Measurements from ENCODE around the gene COL12A1. TPM values are rescaled to one million over a fixed set of nuclear protein-coding genes. Genes with fewer than 3 reads are reported as not detected.

COL12A1 gene
- total and polyA plus RNA-seq, 4 donors = 11.8 to 214 (median 97.0) TPM

DNA sequence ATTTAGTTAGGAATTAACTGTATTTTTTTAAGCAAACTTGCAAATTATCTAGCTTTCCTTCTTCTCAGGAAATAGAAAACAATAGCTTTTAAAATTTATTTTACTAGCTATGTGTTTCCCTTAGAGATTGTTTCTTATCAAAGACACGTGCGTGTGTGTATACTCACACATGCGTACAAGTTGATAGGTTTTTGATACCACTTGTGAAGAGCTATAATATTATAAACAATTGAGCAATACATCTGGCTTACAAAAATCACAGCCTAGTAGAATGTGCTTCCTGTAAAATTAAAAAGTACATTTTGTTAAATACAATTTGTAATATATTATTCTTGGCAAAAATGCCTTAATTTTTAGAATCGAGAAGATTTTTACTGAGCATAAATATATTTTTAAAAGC, 33.9 kb downstream of the COL12A1 start:
- intact Hi-C loops (cut with DNase I) = no loop called here
- no peaks in the 10 kb centered on the region for H3K4me1 ChIP-seq (ENCODE audit: control insufficient read depth in 1 of 2, insufficient read depth in 2 of 2, low read length in 2 of 2)
- no peaks in the 10 kb centered on the region for H3K9me3 ChIP-seq (ENCODE audit: control insufficient read depth, low read length)
- H3K27me3 ChIP-seq (ENCODE audit: control insufficient read depth in 1 of 2, insufficient read depth in 2 of 2, low read length in 1 of 2) = no peaks in the 10 kb centered on the region
- ATAC-seq (ENCODE audit: low FRiP score) (no peak), DNase-seq (no peak)
- peaks cover 0 to 2% of the 10 kb centered on the region in 2 donors for H3K36me3 ChIP-seq (ENCODE audit: control insufficient read depth in 1 of 2, insufficient read depth in 2 of 2, low read length in 1 of 2)
- 31 to 42% methylated on average over 4 of the region's 4 CpGs for WGBS, 2 donors
- H3K4me3 ChIP-seq (ENCODE audit: low read length in 2 of 2) = no peak overlapping the region
- H3K27ac ChIP-seq (ENCODE audit: low read depth in 1 of 2, low read length in 2 of 2) = no peak overlapping the region

DNA sequence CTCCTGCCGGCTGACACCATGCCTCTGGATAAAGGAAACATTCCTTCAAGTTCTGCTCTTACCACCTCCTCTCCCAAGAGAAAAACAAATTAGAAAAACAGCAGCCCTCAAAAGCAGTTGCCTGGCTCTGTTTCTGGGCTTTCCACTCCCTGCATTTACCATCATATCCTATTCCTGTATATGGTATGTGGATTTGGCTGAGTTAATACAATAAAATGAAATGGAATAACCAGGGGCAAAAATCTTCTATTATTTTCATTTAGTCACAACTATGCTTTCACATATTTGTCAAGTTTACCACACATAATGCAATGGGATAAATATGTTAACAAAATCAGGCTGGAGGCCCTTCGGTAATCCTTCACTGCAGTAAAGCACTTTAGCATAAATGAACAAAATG, 34.3 kb downstream of the COL12A1 start:
- WGBS, 2 donors = 28 to 31% methylated on average over 2 of the region's 2 CpGs

DNA sequence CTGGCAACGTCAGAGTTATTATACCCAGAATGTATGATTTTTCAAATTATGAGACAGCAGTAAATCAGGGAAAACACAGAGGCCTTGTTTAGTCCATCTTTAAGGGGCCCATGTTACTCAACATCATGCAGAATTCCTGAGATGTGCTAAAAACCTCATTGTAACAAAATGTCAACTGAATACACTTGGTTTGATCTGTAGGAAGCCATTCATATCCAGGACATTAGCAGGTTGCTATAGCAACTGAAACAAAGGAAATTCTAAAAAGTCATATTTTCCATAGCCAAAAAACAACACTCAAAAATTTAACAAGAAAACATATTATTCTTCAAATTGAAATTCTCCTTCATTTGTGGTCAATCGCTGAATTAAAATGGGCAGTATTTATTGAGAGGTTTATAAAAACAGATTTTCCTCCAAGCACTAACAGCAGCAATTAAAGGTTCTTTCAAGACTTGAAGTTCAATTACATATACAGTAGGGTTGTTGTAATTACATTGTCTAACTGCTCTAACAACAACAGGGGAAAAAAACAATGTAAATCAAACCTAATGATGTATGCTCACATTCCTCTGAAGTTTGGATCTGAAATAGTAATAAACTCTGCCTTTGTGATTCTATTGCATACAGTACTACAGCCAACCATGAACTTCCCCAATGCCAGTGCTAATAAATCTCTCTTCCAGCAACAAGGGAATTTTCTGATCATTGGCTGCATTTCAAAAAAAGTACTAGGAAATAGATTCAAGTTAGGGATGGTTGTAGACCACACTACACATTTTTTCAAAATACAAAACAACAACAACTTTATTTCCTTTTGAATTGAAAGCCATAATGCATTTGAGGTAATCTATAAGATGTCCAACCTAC, 34.9 kb downstream of the COL12A1 start:
- intact Hi-C loops (cut with DNase I) = no loop called here
- H3K27ac ChIP-seq (ENCODE audit: low read depth in 1 of 2, low read length in 2 of 2) = no peak overlapping the region
- H3K36me3 ChIP-seq (ENCODE audit: control insufficient read depth in 1 of 2, insufficient read depth in 2 of 2, low read length in 1 of 2) = peaks cover 0 to 2% of the 10 kb centered on the region in 2 donors
- H3K9me3 ChIP-seq (ENCODE audit: control insufficient read depth, low read length) = no peaks in the 10 kb centered on the region
- no peak for ATAC-seq (ENCODE audit: low FRiP score)
- DNase-seq = no peak
- no peaks in the 10 kb centered on the region for H3K4me1 ChIP-seq (ENCODE audit: control insufficient read depth in 1 of 2, insufficient read depth in 2 of 2, low read length in 2 of 2)
- 28 to 50% methylated on average over 2 of the region's 2 CpGs for WGBS, 2 donors
- no peak overlapping the region for H3K4me3 ChIP-seq (ENCODE audit: low read length in 2 of 2)
- no peaks in the 10 kb centered on the region for H3K27me3 ChIP-seq (ENCODE audit: control insufficient read depth in 1 of 2, insufficient read depth in 2 of 2, low read length in 1 of 2)

More for the DNA sequence above, 34.3 kb downstream of the COL12A1 start:
- Histone ChIP-seq H3K36me3 (ENCODE audit: control insufficient read depth in 1 of 2, insufficient read depth in 2 of 2, low read length in 1 of 2) (peaks cover 0 to 2% of the 10 kb centered on the region in 2 donors), H3K4me3 (ENCODE audit: low read length in 2 of 2) (no peak overlapping the region), H3K4me1 (ENCODE audit: control insufficient read depth in 1 of 2, insufficient read depth in 2 of 2, low read length in 2 of 2) (no peaks in the 10 kb centered on the region), H3K27me3 (ENCODE audit: control insufficient read depth in 1 of 2, insufficient read depth in 2 of 2, low read length in 1 of 2) (no peaks in the 10 kb centered on the region), H3K9me3 (ENCODE audit: control insufficient read depth, low read length) (no peaks in the 10 kb centered on the region), H3K27ac (ENCODE audit: low read depth in 1 of 2, low read length in 2 of 2) (no peak overlapping the region)
- ATAC-seq (ENCODE audit: low FRiP score) (no peak), DNase-seq (no peak)
- intact Hi-C loops (cut with DNase I) = no loop called here

DNA sequence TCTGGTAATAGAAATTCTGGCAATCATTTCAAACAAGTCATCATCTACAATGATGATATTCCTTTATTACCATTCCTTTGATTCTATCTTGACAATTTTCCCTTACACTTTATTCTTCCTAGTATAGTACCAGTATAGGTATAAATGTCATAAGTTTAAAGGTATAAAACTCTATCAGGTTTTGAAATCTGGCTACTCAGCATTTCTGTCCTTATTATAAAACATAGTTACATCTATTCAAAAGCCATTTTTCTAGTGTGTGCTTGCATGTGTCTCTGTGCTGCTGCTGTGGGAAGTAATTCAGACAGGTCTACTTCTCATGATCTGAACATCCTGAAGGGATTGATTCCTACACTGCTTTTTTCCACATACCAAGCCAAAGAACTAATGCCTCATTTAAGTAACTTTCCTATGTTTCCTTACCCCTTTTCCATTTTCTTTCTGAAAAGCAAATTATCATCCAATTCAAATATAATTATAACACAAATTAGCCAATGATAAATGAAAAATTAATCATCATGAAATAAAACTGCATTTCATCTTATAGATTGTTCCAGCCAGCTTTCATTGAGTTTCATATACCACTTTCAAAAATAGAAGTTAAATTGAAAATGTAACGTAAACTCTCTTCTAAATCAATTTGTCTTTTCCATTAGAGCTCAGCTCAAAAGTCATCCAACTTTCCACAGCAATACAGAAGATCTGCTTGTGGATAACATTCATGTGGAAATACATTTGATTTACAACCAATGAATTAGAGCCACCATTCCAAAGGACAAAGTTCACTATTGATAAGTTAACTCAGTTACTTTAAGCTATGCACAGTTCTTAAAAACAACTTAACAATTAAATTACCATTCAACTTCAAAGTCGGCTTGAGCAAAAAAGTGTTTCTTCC, 35.9 kb downstream of the COL12A1 start:
- Histone ChIP-seq H3K36me3 (ENCODE audit: control insufficient read depth in 1 of 2, insufficient read depth in 2 of 2, low read length in 1 of 2) (peaks cover 0 to 2% of the 10 kb centered on the region in 2 donors), H3K27me3 (ENCODE audit: control insufficient read depth in 1 of 2, insufficient read depth in 2 of 2, low read length in 1 of 2) (no peaks in the 10 kb centered on the region), H3K4me1 (ENCODE audit: control insufficient read depth in 1 of 2, insufficient read depth in 2 of 2, low read length in 2 of 2) (no peaks in the 10 kb centered on the region), H3K9me3 (ENCODE audit: control insufficient read depth, low read length) (no peaks in the 10 kb centered on the region), H3K27ac (ENCODE audit: low read depth in 1 of 2, low read length in 2 of 2) (no peak overlapping the region), H3K4me3 (ENCODE audit: low read length in 2 of 2) (no peak overlapping the region)
- DNase-seq (no peak), ATAC-seq (ENCODE audit: low FRiP score) (no peak)
- intact Hi-C loops (cut with DNase I) = no loop called here
- 96% methylated on average over 2 of the region's 2 CpGs for WGBS, 2 donors

DNA sequence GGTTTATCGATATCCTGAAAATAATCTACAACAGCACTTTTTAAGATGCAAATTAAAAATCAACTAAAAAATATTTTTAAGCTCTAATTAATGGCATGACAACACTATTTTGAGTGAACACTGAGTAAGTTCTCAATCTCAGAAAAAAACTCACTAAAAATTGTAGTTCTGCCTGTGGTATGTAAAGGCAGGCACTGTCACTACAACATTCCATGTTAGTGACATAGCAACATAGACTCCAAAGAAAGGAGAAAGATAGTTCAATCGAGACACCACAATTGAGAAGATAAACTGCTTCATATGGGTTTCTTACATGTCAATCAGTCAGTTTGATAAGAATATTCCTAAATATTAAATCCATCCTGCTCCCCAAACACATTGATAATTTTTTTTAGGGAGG, 38.0 kb downstream of the COL12A1 start:
- ATAC-seq (ENCODE audit: low FRiP score) = no peak
- WGBS, 2 donors = 56 to 58% methylated on average over 2 of the region's 2 CpGs
- no peaks in the 10 kb centered on the region for H3K36me3 ChIP-seq (ENCODE audit: control insufficient read depth in 1 of 2, insufficient read depth in 2 of 2, low read length in 1 of 2)

DNA sequence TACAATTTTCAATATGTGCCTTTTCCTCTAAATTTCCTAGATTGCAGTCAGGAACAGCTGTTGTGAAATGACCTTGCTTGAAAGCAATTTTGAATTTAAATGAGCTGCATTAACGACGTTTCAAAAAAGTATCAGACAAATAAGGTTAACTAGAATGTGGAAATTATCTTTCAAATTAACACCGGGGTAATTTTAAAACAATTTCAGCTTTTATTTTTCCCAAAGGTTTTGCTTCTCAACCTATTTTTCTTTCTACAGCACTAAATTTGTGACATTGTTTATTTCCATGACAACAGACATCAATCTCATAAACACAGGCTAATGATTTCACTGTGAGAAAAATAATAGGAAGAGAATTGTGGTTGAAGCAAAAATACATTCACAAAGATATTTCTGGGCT, 38.5 kb downstream of the COL12A1 start:
- H3K27me3 ChIP-seq (ENCODE audit: control insufficient read depth in 1 of 2, insufficient read depth in 2 of 2, low read length in 1 of 2) = no peaks in the 10 kb centered on the region
- WGBS, 2 donors = 43% methylated on average over 3 of the region's 3 CpGs

More for the DNA sequence above, 38.0 kb downstream of the COL12A1 start:
- no peaks in the 10 kb centered on the region for H3K4me1 ChIP-seq (ENCODE audit: control insufficient read depth in 1 of 2, insufficient read depth in 2 of 2, low read length in 2 of 2)
- no peaks in the 10 kb centered on the region for H3K27me3 ChIP-seq (ENCODE audit: control insufficient read depth in 1 of 2, insufficient read depth in 2 of 2, low read length in 1 of 2)
- no peaks in the 10 kb centered on the region for H3K9me3 ChIP-seq (ENCODE audit: control insufficient read depth, low read length)
- no peak overlapping the region for H3K27ac ChIP-seq (ENCODE audit: low read depth in 1 of 2, low read length in 2 of 2)
- H3K4me3 ChIP-seq (ENCODE audit: low read length in 2 of 2) = no peak overlapping the region
- no peak for DNase-seq
- intact Hi-C loops (cut with DNase I) = no loop called here

DNA sequence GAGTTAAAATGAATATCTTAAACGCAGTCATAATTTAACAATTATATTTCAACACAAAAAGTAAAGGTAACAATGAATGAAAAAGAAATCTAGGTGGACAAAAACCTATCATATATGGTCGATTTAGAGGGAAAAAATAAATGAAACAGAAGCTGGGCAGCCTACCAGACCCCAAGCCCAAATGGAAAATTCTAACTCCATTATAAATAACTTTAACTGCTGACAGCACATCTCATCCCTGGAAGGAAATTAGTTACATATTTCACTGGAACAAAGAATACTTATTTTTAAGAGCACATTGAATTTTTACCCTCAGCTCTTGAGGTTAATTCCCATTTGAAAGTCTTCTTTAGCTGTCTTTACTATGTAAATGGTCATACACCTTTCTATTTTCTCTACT, 39.1 kb downstream of the COL12A1 start:
- WGBS, 2 donors = 48 to 52% methylated on average over 2 of the region's 2 CpGs
- H3K27me3 ChIP-seq (ENCODE audit: control insufficient read depth in 1 of 2, insufficient read depth in 2 of 2, low read length in 1 of 2) = no peaks in the 10 kb centered on the region
- H3K4me3 ChIP-seq (ENCODE audit: low read length in 2 of 2) = no peak overlapping the region
- DNase-seq (no peak), ATAC-seq (ENCODE audit: low FRiP score) (no peak)
- no peaks in the 10 kb centered on the region for H3K4me1 ChIP-seq (ENCODE audit: control insufficient read depth in 1 of 2, insufficient read depth in 2 of 2, low read length in 2 of 2)
- no peaks in the 10 kb centered on the region for H3K36me3 ChIP-seq (ENCODE audit: control insufficient read depth in 1 of 2, insufficient read depth in 2 of 2, low read length in 1 of 2)
- H3K27ac ChIP-seq (ENCODE audit: low read depth in 1 of 2, low read length in 2 of 2) = no peak overlapping the region
- H3K9me3 ChIP-seq (ENCODE audit: control insufficient read depth, low read length) = no peaks in the 10 kb centered on the region
- intact Hi-C loops (cut with DNase I) = no loop called here

More for the DNA sequence above, 38.5 kb downstream of the COL12A1 start:
- DNase-seq (no peak), ATAC-seq (ENCODE audit: low FRiP score) (no peak)
- no peak overlapping the region for H3K27ac ChIP-seq (ENCODE audit: low read depth in 1 of 2, low read length in 2 of 2)
- no peak overlapping the region for H3K4me3 ChIP-seq (ENCODE audit: low read length in 2 of 2)
- H3K4me1 ChIP-seq (ENCODE audit: control insufficient read depth in 1 of 2, insufficient read depth in 2 of 2, low read length in 2 of 2) = no peaks in the 10 kb centered on the region
- H3K9me3 ChIP-seq (ENCODE audit: control insufficient read depth, low read length) = no peaks in the 10 kb centered on the region
- intact Hi-C loops (cut with DNase I) = no loop called here
- H3K36me3 ChIP-seq (ENCODE audit: control insufficient read depth in 1 of 2, insufficient read depth in 2 of 2, low read length in 1 of 2) = no peaks in the 10 kb centered on the region

DNA sequence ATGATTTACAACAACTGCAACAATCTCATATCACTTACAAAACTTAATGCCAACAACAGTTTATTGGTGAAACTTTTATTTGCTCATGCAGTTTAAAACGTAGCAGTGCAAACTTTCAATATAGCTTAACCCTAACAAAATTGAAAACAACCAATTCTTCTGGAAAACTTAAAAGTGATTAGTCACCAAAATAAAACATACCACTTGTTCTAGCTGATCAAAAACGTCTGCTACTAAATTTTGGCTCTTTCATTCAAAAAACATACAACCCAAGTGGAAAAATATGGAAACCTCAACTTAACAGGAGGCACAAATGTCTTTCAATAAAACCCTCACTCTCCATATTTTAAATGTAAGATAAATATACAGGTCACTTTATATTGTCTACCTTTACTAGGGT, 39.6 kb downstream of the COL12A1 start:
- no peaks in the 10 kb centered on the region for H3K27me3 ChIP-seq (ENCODE audit: control insufficient read depth in 1 of 2, insufficient read depth in 2 of 2, low read length in 1 of 2)
- no peaks in the 10 kb centered on the region for H3K36me3 ChIP-seq (ENCODE audit: control insufficient read depth in 1 of 2, insufficient read depth in 2 of 2, low read length in 1 of 2)
- ATAC-seq (ENCODE audit: low FRiP score) = no peak
- no peak overlapping the region for H3K27ac ChIP-seq (ENCODE audit: low read depth in 1 of 2, low read length in 2 of 2)
- no peaks in the 10 kb centered on the region for H3K9me3 ChIP-seq (ENCODE audit: control insufficient read depth, low read length)
- no peaks in the 10 kb centered on the region for H3K4me1 ChIP-seq (ENCODE audit: control insufficient read depth in 1 of 2, insufficient read depth in 2 of 2, low read length in 2 of 2)
- intact Hi-C loops (cut with DNase I) = no loop called here
- no peak for DNase-seq
- no peak overlapping the region for H3K4me3 ChIP-seq (ENCODE audit: low read length in 2 of 2)
- WGBS, 2 donors = 39 to 42% methylated on average over 2 of the region's 2 CpGs

All from aorta (tissue), 5 donors.